Lower leg skin (tissue), 3 donors: ENCODE data around the gene HIRIP3.

Experiments used
- CTCF ChIP-seq, 3 donors: fragments of 450-650 bp; IDR thresholded peaks; one replicate each; pipeline ENCODE4 v1.5.1; 2016; ENCODE audit warnings: antibody characterized with exemption in 3 of 3, mild to moderate bottlenecking in 3 of 3, moderate library complexity in 2 of 3
- POLR2A ChIP-seq, 2 donors: fragments of 450-650 bp; IDR thresholded peaks; one replicate each; pipeline ENCODE4 v1.6.1; 2016 to 2017; ENCODE audit warnings: antibody characterized with exemption in 2 of 2, mild to moderate bottlenecking in 1 of 2, moderate library complexity in 1 of 2

GRCh38 chr16:30025574-30025973, 30.2 kb upstream of the HIRIP3 start:
- TF ChIP-seq CTCF (IDR thresholded peaks at IDR 0.05) (no peak), POLR2A (IDR thresholded peaks at IDR 0.05) (no peak)
